LNCaP clone FGC (cell line): ENCODE data around the gene NCAPG.
"Not testable (repeated sequence)": the region's sequence is repeated elsewhere in the genome, so short reads cannot be mapped to it uniquely, and the experiment has no call there.

Source experiments
- DNase-seq: peaks from one replicate; pipeline ENCODE4 v3.0.0-alpha.2; 2011; ENCODE audit warnings: low read depth
- H3K4me3 ChIP-seq: 2 replicates; pipeline ENCODE4 v1.5.1; 2011; ENCODE audit warnings: mild to moderate bottlenecking, low read depth, low read length, control low read depth
- CTCF ChIP-seq: IDR thresholded peaks from 2 replicates; pipeline ENCODE4 v1.5.1; 2012; ENCODE audit warnings: mild to moderate bottlenecking; ENCODE audit not compliant: control insufficient read depth, insufficient read depth; ENCODE audit errors: extremely low read depth

NCAPG gene

GRCh38 chr4:17851959-17852358 lies 41.2 kb downstream of the NCAPG start:
- TF ChIP-seq CTCF, result no peak
- H3K4me3 ChIP-seq, result no peak overlapping the region
- no peak for DNase-seq

DNA sequence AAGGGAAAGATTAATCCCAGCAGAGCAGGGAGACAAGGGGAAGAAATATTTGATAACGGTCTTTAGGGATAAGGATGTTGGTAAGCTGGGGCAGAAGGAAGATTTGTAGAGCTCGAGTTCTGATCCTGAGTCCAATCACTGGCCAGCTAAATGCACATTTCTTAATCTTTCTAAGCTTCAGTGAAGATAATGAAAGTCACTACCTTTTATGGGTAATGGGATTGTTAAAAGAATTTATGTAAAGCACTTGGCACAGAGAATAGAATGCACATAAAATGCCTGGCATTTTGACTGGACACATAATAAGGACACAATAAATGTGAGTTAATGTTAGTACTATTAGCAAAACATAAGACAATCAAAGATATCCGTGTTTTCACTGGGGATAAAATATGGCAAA lies 43.3 kb downstream of the NCAPG start:
- TF ChIP-seq CTCF, result no peak
- no peak overlapping the region for H3K4me3 ChIP-seq
- DNase-seq, result peak; percentile 25

DNA sequence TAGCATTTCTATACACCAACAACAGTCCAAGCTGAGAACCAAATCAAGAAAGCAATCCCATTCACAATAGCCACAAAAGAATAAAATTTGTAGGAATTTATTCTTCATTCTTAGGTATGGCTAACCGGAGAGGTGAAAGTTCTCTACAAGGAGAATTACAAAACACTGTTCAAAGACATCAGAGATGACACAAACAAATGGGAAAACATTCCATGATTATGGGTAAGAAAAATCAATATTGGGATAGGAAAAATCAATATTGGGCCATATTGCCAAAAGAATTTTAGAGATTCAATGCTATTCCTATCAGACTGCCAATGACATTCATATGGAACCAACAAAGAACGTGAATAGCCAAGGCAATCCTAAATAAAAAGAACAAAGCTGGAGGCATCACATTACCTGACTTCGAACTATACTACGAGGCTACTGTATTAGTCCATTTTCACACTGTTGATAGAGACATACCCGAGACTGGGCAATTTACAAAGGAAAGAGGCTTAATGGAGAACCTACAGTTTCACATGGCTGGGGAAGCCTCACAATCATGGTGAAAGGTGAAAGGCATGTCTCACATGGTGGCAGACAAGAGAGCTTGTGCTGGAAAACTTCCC lies 49.1 kb downstream of the NCAPG start:
- H3K4me3 ChIP-seq, result no peak overlapping the region
- no peak for TF ChIP-seq CTCF
- no peak for DNase-seq

- not testable (repeated sequence) for DNase-seq, H3K4me3 ChIP-seq
These were observed 51.1 kb downstream of the NCAPG start for GRCh38 chr4:17861906-17862305.

DNA sequence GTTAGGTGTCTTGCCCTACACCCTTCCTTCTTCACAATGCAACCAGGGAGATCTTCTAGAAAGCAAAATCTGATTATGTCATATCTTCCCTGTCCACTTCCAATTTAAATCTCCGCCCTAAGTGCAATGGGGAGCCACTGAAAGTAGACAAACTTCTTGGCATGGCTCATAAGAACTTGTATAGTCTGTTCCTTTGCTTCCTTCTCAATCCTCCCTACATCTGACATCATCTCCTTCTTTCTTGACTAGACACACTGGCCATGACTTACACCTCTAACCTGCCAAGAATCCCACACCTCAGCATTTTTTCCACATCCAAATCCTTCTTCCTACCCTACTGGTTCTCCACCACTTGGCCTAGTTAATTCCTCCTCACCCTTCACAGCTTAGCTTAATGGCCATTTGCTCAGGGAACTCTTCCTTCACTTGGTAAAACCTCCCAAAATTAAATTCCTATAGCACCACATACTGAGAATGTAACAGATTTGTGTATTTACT lies 55.1 kb downstream of the NCAPG start:
- TF ChIP-seq CTCF, result no peak
- DNase-seq, result peak; percentile 46
- H3K4me3 ChIP-seq, result no peak overlapping the region

DNA sequence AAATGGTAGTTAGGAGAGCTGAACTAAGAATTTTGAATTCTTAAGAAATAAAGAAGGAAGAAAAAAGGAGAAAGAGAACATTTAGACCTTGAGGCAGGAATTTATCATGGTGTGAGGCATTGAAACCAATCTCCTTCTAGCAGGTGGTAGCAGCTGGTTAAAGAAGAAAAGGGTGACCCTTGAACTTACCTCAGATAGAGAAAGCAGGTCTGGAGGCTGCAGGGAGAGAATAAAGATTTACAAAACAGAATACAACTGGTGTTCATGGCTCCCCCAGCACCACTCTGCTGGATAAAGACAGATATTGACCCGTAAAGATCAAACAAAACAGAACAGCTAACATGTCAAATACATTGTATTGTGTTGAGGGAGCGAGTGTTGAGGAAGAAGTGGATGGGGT lies 56.0 kb downstream of the NCAPG start:
- no peak for TF ChIP-seq CTCF
- peak; percentile 18 for DNase-seq
- H3K4me3 ChIP-seq, result 0 out of 2 replicates have a peak overlapping the region, but pooled peaks have one; percentile 3

- no peak for TF ChIP-seq CTCF
- H3K4me3 ChIP-seq, result no peak overlapping the region
- DNase-seq, result no peak
These were observed 56.5 kb downstream of the NCAPG start for GRCh38 chr4:17867276-17867675.
